HG03097 (cell line): ENCODE data around the gene FBXO31.
"Not testable (repeated sequence)": the region's sequence is repeated elsewhere in the genome, so short reads cannot be mapped to it uniquely, and the experiment has no call there.

Experiments
- ATAC-seq: cut with Tn5 transposase; IDR thresholded peaks from one replicate; pipeline ENCODE4 v1.9.1; 2021; ENCODE audit not compliant: unreplicated experiment, low FRiP score

FBXO31 gene

DNA sequence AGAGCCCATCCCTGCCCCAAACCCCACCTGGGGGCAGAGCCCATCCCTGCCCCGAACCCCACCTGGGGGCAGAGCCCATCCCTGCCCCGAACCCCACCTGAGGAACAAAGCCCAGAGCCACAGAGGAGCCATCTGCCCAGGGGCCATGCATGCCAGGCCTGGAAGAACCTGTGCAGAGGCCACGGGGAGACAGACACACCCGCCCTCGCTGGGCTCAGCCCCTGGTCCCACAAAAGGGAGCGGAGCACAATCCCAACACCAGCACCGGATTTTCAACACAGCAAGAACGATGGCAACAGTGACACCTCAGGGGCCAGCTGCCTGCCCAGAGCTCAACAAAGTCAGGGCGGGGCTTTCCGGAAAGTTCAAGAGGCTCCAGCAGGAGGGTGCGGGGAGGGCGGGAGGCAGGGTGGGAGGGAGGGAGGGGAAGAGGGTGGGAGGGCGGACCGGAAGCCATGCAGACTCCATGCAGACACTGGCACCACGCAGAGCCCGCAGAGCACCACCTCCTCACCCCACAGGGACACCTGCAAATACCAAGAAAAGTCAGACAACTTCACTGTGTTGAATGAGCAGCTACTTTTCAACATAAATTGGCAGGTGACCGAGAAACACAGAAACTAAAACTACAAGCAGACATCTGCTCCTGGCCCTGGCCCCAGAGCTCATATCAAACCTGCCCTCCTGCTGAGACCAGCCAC, 38.5 kb downstream of the FBXO31 start:
- no peak for ATAC-seq

- ATAC-seq: no peak
Measured at GRCh38 chr16:87344165-87344930, 39.2 kb downstream of the FBXO31 start.

DNA sequence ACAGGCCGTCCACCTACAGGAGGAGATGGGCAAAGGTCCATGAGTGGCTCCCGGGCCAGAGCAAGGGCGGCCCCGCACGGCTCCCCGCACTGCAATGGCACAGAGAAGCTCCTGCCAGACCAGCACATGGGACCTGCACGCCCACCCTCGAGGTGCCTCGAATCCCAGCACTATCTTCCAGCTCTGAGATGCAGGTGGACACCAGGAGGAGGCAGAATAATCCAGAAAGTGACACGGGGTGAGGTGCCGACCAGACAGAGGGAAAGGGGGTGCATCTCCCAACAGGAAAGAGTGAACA, 39.9 kb downstream of the FBXO31 start:
- ATAC-seq: no peak

DNA sequence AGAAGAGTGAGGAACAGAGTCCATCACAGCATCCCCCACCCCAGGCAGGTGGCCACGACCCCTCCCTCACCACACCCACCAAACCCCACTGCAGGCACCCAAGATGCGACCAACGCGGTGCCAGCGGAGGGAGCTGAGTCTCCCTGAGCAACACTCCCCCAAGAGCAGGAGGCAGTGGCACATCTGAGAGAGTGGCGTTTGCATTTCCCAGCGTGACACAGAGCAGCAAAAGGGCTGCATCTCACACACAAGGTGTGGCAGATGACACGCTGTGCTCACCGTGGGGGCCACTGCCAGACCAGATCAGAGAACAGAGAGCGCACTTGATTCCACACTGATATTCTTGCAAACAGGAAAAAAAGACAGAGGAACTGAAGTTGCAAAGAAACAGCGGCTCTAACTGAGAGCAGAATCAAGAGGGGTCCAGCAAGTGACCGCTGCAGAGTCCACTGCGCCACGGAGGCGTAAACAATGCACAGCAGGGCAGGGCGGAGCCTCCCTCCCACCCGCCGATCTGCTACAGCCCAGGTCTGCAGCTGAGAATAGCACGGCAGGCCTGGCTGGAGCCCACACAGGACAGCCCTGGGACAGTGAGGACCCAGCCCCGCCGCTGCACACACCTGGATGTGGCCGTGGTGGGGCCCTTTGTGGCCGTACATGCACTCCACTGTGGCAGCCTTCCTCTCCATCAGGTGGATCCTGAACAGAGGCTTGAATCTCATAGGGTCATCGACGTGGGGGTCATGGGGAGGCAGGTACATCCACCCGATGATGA, 40.4 kb downstream of the FBXO31 start:
- ATAC-seq: no peak

DNA sequence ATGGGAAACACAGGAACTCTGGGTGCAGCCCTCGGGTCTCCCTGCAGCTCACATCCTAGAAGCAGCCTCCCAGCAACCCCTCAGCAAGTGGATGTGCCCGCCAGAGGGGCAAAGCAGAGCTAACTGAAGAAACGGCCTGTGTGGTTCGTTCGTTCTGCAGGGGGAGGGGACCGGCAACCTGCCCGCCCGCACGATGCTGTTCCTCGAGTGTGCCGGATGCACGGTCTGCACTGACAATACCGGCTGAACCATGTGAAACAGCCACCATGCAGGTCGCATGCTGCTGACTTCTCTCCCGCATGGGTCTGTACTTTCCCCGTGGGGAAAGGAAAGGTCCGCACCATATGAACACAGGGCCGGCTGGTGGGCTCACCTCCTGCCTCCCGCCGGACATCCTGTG, 41.1 kb downstream of the FBXO31 start:
- no peak for ATAC-seq

GRCh38 chr16:87340198-87340597, 43.4 kb downstream of the FBXO31 start:
- no peak for ATAC-seq

DNA sequence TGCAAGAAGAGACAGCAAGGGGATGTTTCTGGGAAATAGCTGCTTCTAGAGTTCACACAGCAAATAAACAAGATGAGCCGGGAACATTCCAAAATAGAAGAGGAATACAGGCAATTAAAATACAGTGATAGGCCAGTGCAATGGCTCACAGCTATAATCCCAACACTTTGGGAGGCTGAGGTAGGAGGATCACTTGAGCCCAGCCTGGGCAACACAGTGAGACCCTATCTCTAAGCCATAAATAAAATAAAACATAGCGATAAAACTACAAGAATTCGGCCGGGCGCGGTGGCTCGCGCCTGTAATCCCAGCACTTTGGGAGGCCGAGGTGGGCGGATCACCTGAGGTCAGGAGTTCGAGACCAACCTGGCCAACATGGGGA, 43.9 kb downstream of the FBXO31 start:
- not testable (repeated sequence) for ATAC-seq

GRCh38 chr16:87339086-87339723, 44.4 kb downstream of the FBXO31 start:
- no peak for ATAC-seq

- ATAC-seq: no peak
Measured at GRCh38 chr16:87338155-87338765, 45.3 kb downstream of the FBXO31 start.

GRCh38 chr16:87337262-87337771, 46.3 kb downstream of the FBXO31 start:
- ATAC-seq: no peak

DNA sequence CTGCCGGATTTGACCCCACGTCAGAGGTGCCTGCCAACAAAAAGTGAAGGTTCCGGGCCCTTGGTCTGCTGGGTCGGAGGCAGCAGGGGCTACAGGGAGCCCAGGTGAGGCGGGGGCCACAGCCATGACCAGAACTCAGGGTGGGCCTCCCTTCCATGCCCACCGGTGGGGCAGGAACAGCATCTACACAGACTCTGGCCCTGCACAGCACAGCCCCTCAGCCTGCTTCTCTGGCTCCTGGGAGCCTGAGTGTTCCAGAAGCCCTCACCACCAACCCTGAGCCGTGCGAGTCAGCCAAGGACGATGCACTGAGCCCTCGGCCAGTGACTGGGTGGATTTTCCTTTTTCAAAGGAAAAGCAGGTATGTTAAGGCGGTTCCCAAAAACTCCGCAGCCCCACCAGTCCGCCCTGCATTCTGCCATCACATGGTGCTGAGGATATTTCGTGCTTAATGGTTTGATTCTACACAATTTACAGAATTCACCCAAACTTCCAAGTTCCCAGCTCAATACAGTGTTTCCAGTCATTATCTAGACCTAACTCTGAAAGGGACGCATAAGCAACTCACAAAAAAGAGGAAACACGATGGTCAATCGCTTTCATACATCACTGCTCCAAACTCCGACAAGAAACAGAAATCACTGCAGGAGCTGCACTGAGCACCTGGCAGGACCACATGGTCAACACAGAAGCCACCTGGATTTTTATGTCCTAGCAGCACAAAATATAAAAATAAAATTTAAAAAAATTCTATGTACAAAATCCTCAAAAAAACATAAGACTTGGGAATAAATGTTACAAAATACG, 46.9 kb downstream of the FBXO31 start:
- ATAC-seq: no peak

- no peak for ATAC-seq
Measured at GRCh38 chr16:87335625-87336433, 47.7 kb downstream of the FBXO31 start.

GRCh38 chr16:87334651-87335624, 48.6 kb downstream of the FBXO31 start:
- no peak for ATAC-seq

DNA sequence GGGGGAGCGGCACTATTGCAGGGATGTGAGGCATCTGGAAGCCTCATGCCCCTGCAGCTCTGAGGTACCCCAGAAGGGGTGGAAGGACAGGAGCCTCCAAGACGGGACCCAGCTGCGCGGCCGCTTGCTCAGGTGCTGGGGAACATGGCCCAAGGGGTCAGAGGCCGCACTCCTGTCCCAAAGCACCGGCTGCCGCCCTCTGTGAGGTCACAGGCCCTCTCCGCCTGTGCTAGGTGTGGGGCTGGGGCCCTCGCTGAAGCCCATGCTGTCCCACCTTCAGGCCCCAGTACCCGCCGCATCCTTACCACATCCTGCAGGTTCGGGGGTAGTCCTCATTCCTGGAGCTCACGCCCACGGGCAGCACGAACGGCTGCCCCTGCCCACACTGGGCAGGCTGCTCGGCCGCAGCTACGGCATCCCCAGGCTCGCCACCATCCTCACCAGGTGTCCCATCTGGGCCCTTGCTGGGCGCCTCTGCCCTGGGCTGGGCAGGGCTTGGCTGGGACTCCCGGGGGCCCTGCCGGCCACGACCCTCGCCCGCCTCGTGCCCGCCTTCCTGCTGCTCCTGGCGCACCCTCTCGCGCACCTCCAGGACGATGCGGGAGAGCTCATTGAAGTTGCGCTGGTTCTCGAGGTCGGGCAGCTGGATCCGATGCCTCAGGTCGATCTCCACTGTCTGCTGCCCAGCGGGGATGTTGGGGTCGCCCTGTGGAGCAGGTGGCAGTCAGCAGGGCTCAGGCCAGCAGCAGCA, 49.8 kb downstream of the FBXO31 start:
- no peak for ATAC-seq

DNA sequence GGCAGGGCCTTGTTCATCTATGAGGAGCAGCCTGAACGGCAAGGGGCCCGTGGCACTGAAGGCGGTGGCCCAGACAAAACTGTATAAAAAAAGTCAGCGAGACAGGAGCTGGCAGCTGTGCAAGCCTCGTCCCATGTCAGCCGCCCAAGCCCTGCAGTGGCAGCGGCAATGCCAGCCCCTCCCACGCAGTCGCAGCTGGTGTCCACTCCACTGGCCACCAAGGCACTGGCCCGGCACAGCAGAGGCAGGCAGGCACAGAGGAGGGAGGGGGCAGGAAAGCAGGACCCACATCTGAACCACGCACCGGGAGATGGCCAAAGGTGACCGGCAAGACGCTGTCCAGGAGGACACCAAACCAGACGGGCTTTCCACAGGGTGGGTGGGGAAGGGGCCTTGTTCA, 50.5 kb downstream of the FBXO31 start:
- ATAC-seq: no peak

- ATAC-seq: no peak
Measured at GRCh38 chr16:87332150-87332549, 51.4 kb downstream of the FBXO31 start.

- ATAC-seq: no peak
Measured at GRCh38 chr16:87331241-87331801, 52.3 kb downstream of the FBXO31 start.
